Activated CD4-positive, alpha-beta memory T cell treated with anti-CD3 and anti-CD28 coated beads, Interleukin-2, amount 10 ng/mL, durations not matched to agents 7 days and 5 days (primary cell): ENCODE data around the gene LYPD8. TPM values are rescaled to one million over a fixed set of nuclear protein-coding genes. Genes with fewer than 3 reads are reported as not detected.

ENCODE experiments used
- CTCF ChIA-PET: fragments of 350-600 bp; sonication (Branson Sonifier 250); formaldehyde crosslinking; loops from one replicate; lab custom pipeline; 2021; ENCODE audit warnings: antibody characterized with exemption, inconsistent platforms; lab: Charles Lee
- POLR2A ChIA-PET: fragments of 350-600 bp; sonication (Branson Sonifier 250); formaldehyde crosslinking; loops from one replicate; lab custom pipeline; 2021; ENCODE audit warnings: antibody characterized with exemption; lab: Charles Lee
- DNase-seq: peaks from one replicate; pipeline ENCODE4 v3.0.0-alpha.2; 2020
- H3K27ac Mint-ChIP-seq: one replicate; pipeline ENCODE4 v1.8.0; 2021; ENCODE audit warnings: mild to moderate bottlenecking, mixed read lengths
- H3K27me3 Mint-ChIP-seq: one replicate; pipeline ENCODE4 v1.8.0; 2021; ENCODE audit warnings: mixed read lengths
- H3K36me3 Mint-ChIP-seq: one replicate; pipeline ENCODE4 v1.8.0; 2021; ENCODE audit warnings: low read depth, mixed read lengths
- H3K4me1 Mint-ChIP-seq: one replicate; pipeline ENCODE4 v1.8.0; 2021; ENCODE audit warnings: mixed read lengths
- H3K4me3 Mint-ChIP-seq: one replicate; pipeline ENCODE4 v1.8.0; 2021; ENCODE audit warnings: mild to moderate bottlenecking, mixed read lengths
- H3K9me3 Mint-ChIP-seq: one replicate; pipeline ENCODE4 v1.8.0; 2021; ENCODE audit warnings: mixed read lengths
- total RNA-seq, 2 experiments: library from RNA; stranded (reverse); gene quantifications; one replicate each; pipeline ENCODE4 v1.2.3, GENCODE V29; 2021

The LYPD8 gene
- total RNA-seq, 2 experiments from 2014 or later: not detected

DNA sequence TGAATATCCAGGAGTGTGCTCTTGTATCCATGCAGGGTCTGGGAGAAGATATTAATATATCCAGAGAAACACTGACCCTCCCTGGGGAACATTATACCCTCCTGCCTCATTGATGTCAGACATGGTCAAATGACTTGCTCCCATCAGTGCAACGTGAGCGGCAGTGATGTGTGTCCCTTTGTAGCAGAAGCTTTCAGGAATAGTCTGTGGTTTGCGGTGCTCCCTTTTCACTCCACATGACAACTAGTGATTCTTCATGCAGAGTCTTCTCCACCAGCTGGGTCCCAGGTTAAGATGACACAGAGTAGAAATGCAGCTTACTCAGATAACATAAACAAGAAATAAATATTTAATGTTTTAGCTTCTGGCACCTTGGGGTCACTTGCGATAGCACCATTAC lies 31.9 kb upstream of the LYPD8 start:
- no peak overlapping the region for H3K27ac Mint-ChIP-seq
- peaks cover 4% of the 10 kb centered on the region for H3K4me1 Mint-ChIP-seq
- ChIA-PET POLR2A (interaction anchor here (0.8 kb wide), 1 partner anchor 50 kb away, joined by 3 read pairs; the partner anchor contains the start of gene ZNF672), CTCF (no interaction called here)
- H3K4me3 Mint-ChIP-seq: no peak overlapping the region
- peaks cover 15% of the 10 kb centered on the region for H3K27me3 Mint-ChIP-seq
- H3K36me3 Mint-ChIP-seq: no peaks in the 10 kb centered on the region
- DNase-seq: no peak
- H3K9me3 Mint-ChIP-seq: peaks cover 2% of the 10 kb centered on the region

DNA sequence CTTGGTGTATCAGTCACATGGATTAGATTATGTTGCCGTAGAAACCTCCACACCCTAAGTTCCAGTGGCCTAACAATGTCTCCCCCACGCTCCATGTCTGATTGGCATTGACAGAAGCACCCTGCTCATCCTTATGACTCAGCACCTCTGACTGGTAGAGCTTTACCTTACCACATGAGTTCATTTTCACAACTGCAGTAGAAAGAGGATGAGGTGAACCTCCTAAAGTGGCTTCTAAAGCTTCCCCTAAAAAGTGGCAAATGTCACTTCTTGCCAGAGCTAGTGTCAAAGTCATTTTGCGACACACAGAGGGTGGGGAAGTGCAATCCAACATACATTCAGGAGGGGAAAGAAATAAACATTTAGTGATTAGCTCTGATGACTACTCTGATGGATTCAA lies 30.6 kb upstream of the LYPD8 start:
- Mint-ChIP-seq H3K36me3 (no peaks in the 10 kb centered on the region), H3K4me1 (peaks cover 4% of the 10 kb centered on the region), H3K4me3 (no peak overlapping the region), H3K27me3 (peaks cover 10% of the 10 kb centered on the region), H3K27ac (no peak overlapping the region), H3K9me3 (peaks cover 7% of the 10 kb centered on the region)
- ChIA-PET CTCF (no interaction called here), POLR2A (no interaction called here)
- DNase-seq: no peak

DNA sequence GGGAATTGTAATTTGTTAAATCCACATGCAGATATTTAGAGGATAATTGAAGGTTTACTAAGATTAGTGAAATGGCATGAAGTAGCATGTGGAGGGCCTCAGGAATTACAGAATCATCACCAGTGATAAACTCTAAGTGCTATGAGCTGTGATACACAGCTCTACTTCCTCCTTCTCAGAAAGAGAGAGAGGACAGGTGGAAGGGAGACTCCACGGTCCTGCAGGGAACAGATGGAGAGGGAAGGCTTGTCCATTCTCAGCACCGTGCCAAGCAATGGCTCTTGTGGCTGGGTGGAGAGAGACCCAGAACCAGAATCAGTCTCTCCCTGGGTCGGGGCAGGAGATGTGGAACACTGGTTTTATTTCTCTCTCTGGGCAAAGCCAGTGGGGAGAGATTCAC lies 27.8 kb upstream of the LYPD8 start:
- no peak overlapping the region for H3K27ac Mint-ChIP-seq
- H3K9me3 Mint-ChIP-seq: peaks cover 14% of the 10 kb centered on the region
- POLR2A ChIA-PET: no interaction called here
- no peak for DNase-seq
- CTCF ChIA-PET: no interaction called here
- peaks cover 5% of the 10 kb centered on the region for H3K27me3 Mint-ChIP-seq
- H3K4me1 Mint-ChIP-seq: peaks cover 4% of the 10 kb centered on the region
- H3K36me3 Mint-ChIP-seq: no peaks in the 10 kb centered on the region
- H3K4me3 Mint-ChIP-seq: no peak overlapping the region

DNA sequence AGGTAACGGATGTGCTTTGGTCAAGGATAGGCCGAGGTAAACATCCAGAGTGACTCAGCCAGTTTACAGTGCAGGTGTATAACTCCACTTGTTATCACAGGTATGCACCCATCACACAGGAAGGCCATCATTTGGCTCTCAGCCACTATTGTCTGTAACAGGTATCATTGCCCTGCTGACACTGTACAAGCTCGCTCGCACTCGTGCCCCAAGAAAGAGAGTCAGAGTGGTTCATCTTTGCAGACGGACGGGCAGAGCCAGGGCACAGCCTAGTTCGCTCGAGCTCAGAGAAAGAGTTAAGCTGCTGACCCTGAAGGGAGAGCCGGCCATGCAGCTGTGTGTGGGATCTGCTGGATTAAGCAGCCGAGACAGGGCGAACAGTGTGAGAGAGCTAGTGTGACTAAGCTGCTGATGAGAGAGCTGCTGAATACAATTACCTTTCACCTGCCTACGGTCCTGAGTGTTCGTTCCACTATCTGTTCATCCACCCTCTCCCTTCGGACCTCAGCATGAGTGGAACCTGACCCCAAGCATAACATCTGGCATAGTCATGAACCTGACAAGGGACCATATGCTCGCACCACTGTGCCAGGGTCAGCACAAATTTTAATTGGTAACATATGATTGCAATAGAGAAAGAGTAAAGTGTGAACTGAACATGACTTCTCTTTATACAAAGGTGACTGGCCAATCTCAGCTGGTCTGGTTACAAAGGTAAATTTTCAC lies 27.0 kb upstream of the LYPD8 start:
- ChIA-PET POLR2A (no interaction called here), CTCF (no interaction called here)
- Mint-ChIP-seq H3K27me3 (peaks cover 5% of the 10 kb centered on the region), H3K9me3 (peaks cover 14% of the 10 kb centered on the region), H3K36me3 (no peaks in the 10 kb centered on the region), H3K4me1 (peaks cover 4% of the 10 kb centered on the region), H3K4me3 (no peak overlapping the region), H3K27ac (no peak overlapping the region)
- no peak for DNase-seq

DNA sequence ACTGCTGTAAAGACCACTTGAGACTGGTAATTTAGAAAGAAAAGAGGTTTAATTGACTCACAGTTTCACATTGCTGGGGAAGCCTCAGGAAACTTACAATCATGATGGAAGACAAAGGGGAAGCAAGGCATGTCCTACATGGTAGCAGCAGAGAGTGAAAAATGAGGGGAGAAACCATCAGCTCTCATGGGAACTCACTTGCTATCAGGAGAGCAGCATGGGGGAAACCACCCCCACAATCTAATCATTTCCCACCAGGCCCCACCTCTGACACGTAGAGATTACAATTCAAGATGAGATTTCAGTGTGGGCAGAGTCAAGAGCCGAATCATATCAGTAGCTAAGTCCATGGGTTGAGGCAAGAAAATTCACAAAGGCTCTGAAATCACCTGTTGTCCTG lies 23.8 kb upstream of the LYPD8 start:
- CTCF ChIA-PET: no interaction called here
- POLR2A ChIA-PET: no interaction called here
- Mint-ChIP-seq H3K36me3 (no peaks in the 10 kb centered on the region), H3K4me3 (no peak overlapping the region), H3K9me3 (peaks cover 14% of the 10 kb centered on the region), H3K4me1 (no peaks in the 10 kb centered on the region), H3K27me3 (peaks cover 2% of the 10 kb centered on the region), H3K27ac (no peak overlapping the region)
- no peak for DNase-seq

DNA sequence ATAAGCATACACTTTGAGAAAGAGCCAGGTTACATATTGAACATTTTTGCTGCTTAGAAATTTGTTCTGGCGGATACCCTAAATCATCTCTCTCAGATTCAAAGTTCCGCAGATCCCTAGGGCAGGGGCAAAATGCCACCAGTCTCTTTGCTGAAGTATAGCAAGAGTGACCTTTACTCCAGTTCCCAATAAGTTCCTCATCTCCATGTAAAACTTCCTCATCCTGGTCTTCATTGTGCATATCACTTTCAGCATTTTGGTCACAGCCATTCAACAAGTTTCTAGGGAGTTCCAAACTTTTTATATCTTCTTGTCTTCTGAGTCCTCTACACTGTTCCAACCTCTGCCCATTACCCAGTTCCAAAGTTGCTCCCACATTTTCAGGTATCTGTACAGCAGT lies 23.3 kb upstream of the LYPD8 start:
- DNase-seq: no peak
- POLR2A ChIA-PET: no interaction called here

DNA sequence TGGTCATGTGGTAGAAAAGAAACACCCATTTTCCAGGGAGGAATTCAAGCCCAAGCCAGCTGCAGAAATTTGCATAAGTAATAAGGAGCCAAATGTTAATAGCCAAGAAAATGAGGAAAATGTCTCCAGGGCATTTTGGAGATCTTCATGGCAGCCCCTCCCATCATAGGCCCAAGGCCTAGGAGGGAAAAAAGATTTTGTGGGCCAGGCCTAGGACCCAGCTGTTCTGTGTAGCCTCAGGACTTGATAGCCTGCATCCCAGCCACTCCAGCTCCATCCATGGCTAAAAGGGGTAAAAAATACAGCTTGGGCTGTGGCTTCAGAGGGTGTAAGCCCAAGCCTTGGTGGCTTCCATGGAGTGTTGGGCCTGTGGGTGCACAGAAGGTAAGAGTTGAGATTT lies 21.4 kb upstream of the LYPD8 start:
- no peak overlapping the region for H3K27ac Mint-ChIP-seq
- POLR2A ChIA-PET: no interaction called here

More for the DNA sequence above, 23.3 kb upstream of the LYPD8 start:
- Mint-ChIP-seq H3K9me3 (peaks cover 14% of the 10 kb centered on the region), H3K4me1 (no peaks in the 10 kb centered on the region), H3K27me3 (peaks cover 2% of the 10 kb centered on the region), H3K4me3 (no peak overlapping the region), H3K27ac (no peak overlapping the region), H3K36me3 (no peaks in the 10 kb centered on the region)
- CTCF ChIA-PET: no interaction called here

DNA sequence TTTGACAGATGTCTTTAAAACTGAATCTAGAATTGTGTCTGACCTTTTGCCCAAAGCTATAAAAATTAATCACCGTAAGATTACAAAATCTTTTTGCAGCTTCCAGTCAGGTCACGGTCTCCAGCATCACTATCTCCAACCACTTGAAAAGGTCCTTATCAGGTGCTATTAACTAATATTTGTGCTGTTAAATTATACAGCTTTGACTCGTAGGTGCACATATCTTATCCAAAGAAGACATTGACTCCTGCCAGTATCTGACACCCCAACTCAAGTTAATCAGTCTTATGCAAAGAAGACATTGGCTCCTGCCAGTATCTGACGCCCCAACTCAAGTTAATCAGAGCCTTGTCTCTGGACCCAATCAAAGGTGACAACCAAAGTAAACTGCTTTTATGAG lies 19.9 kb upstream of the LYPD8 start:
- peaks cover 2% of the 10 kb centered on the region for H3K27me3 Mint-ChIP-seq
- peaks cover 4% of the 10 kb centered on the region for H3K9me3 Mint-ChIP-seq
- H3K36me3 Mint-ChIP-seq: no peaks in the 10 kb centered on the region
- DNase-seq: no peak
- ChIA-PET CTCF (no interaction called here), POLR2A (no interaction called here)
- H3K4me3 Mint-ChIP-seq: no peak overlapping the region
- no peak overlapping the region for H3K27ac Mint-ChIP-seq
- no peaks in the 10 kb centered on the region for H3K4me1 Mint-ChIP-seq

More for the DNA sequence above, 21.4 kb upstream of the LYPD8 start:
- Mint-ChIP-seq H3K27me3 (no peaks in the 10 kb centered on the region), H3K4me1 (no peaks in the 10 kb centered on the region), H3K9me3 (peaks cover 14% of the 10 kb centered on the region), H3K36me3 (no peaks in the 10 kb centered on the region), H3K4me3 (no peak overlapping the region)
- CTCF ChIA-PET: no interaction called here
- DNase-seq: no peak

DNA sequence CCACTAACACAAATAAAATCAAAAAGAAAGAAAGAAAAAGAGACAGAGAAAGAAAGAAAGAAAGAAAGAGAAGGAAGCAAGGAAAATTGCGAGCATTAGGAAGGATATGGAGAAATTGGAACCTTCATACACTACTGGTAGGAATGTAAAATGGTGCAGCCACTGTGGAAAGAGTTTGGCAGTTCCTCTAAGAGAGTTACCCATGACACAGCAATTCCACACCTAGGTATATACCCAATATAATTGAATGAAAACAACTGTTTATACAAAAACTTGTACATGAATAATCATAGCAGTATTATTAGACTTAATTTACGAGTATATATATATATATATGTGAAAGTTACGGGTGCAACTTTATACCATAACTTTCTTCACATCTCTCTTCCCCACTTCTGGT lies 4.1 kb upstream of the LYPD8 start:
- Mint-ChIP-seq H3K4me1 (no peaks in the 10 kb centered on the region), H3K27me3 (no peaks in the 10 kb centered on the region), H3K9me3 (peaks cover 3% of the 10 kb centered on the region), H3K27ac (no peak overlapping the region), H3K4me3 (no peak overlapping the region), H3K36me3 (no peaks in the 10 kb centered on the region)
- CTCF ChIA-PET: no interaction called here
- no peak for DNase-seq
- POLR2A ChIA-PET: no interaction called here

DNA sequence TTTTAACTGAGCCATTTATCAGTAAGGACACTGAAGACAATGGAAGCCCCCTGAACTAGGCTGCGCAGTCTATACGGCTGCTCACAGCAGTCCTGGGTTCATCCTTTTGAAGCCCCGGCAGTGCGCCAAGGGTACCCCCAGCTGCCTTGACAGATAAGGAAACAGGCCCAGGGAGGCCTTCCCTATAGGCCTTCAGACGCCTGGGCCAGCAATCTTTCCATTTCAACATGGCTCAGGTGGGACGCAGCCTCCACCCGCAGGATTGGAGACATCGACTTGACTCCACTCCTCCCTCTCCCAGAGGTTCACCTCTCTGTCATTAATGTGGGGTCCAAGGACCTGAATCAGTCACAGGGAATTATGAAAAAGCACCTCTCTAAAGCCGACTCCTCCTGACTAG lies 2.8 kb upstream of the LYPD8 start:
- ChIA-PET POLR2A (no interaction called here), CTCF (no interaction called here)
- Mint-ChIP-seq H3K27ac (no peak overlapping the region), H3K36me3 (no peaks in the 10 kb centered on the region), H3K9me3 (peaks cover 3% of the 10 kb centered on the region), H3K4me1 (no peaks in the 10 kb centered on the region), H3K27me3 (no peaks in the 10 kb centered on the region), H3K4me3 (no peak overlapping the region)
- DNase-seq: no peak

DNA sequence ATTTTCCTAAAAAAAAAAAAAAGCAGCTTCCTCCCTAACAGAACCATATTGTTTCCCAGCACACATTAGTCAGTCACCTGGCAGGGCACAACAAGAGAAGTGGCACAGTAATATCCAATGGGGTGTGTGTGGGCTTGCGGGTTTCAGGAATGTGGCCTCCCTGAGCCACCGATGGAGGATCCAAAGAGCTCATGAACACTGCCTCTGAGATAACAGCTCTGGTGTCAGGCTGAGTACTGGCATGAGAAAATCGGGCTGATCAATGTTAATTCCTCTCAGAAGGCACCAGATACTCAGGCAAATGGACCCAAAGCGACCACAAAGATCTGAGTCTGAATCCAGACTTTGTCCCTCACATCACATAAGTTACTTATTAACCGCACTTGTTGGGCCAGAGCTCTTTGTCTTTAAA lies 2.2 kb upstream of the LYPD8 start:
- H3K27ac Mint-ChIP-seq: no peak overlapping the region
- H3K4me3 Mint-ChIP-seq: no peak overlapping the region
- H3K36me3 Mint-ChIP-seq: no peaks in the 10 kb centered on the region
- no peaks in the 10 kb centered on the region for H3K4me1 Mint-ChIP-seq
- ChIA-PET CTCF (no interaction called here), POLR2A (no interaction called here)
- H3K27me3 Mint-ChIP-seq: no peaks in the 10 kb centered on the region
- peaks cover 3% of the 10 kb centered on the region for H3K9me3 Mint-ChIP-seq
- no peak for DNase-seq

DNA sequence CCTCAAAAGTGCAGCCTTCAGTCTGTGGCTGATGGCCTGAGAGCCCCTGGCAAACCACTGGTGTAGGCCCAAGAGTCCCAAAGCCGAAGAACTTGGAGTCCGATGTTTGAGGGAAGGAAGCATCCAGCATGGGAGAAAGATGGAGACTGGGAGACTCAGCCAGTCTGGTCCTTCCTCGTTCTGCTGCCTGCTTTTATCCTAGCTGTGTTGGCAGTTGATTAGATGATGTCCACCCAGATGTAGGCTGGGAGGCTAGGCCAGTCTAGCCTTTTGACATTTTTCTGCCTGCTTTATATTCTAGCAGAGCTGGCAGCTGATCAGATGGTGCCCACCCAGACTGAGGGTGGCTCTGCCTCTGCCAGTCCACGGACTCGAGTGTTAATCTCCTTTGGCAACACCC lies 1.1 kb upstream of the LYPD8 start:
- H3K4me1 Mint-ChIP-seq: no peaks in the 10 kb centered on the region
- no peak overlapping the region for H3K4me3 Mint-ChIP-seq
- no peak for DNase-seq
- H3K27me3 Mint-ChIP-seq: no peaks in the 10 kb centered on the region
- no peaks in the 10 kb centered on the region for H3K36me3 Mint-ChIP-seq
- POLR2A ChIA-PET: no interaction called here
- H3K9me3 Mint-ChIP-seq: peaks cover 3% of the 10 kb centered on the region
- H3K27ac Mint-ChIP-seq: no peak overlapping the region
- CTCF ChIA-PET: no interaction called here

DNA sequence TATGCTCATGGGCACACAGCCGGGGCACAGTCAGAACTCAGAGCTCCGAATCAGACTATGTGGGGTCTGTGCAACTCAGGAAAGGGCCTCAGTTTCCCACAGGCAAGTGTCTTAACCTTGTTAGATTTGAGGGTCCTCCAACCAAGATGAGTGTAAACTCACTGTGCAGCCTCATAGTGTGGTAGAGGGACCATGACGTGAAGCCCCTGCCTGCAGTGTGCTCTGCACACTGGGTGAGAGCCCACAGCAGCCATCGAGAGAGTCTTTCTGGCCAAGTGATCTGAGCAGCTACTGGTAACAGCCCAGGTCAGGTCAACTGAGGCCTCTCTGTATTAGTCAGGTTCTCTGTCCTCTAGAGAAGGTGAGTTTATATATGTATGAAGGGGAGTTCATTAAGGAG lies 592 bp upstream of the LYPD8 start:
- peaks cover 3% of the 10 kb centered on the region for H3K9me3 Mint-ChIP-seq
- H3K4me3 Mint-ChIP-seq: no peak overlapping the region
- CTCF ChIA-PET: no interaction called here
- no peak for DNase-seq
- POLR2A ChIA-PET: no interaction called here
- no peaks in the 10 kb centered on the region for H3K4me1 Mint-ChIP-seq
- no peaks in the 10 kb centered on the region for H3K27me3 Mint-ChIP-seq
- H3K27ac Mint-ChIP-seq: no peak overlapping the region
- no peaks in the 10 kb centered on the region for H3K36me3 Mint-ChIP-seq

DNA sequence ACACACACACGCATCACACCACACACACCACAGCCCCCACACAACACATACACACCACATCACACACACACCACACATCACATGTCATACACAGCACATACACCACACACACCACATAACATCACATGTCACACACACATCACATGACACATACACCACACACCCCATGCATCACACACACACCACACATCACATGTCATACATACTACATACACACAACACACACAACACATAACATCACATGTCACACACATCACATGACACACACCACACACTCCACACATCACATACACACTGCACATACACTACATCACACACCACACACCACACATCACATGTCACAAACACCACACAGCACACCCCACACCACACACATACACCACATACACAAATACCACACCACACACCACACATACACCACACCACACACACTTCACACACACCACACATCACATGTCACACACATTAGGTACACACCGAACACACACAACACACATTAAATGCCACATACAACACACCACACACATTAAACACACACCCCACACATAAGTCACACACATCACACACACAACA lies 1.8 kb downstream of the LYPD8 start:
- no peaks in the 10 kb centered on the region for H3K27me3 Mint-ChIP-seq
- no peak overlapping the region for H3K4me3 Mint-ChIP-seq
- H3K27ac Mint-ChIP-seq: no peak overlapping the region
- no peaks in the 10 kb centered on the region for H3K36me3 Mint-ChIP-seq
- DNase-seq: no peak
- CTCF ChIA-PET: no interaction called here
- no peaks in the 10 kb centered on the region for H3K9me3 Mint-ChIP-seq
- H3K4me1 Mint-ChIP-seq: no peaks in the 10 kb centered on the region
- POLR2A ChIA-PET: no interaction called here
